ENCODE measurements around the gene RSL1D1. TPM values are rescaled to one million over a fixed set of nuclear protein-coding genes. Genes with fewer than 3 reads are reported as not detected.
A peak's percentile ranks its signal among the peaks of the same experiment; 100 is the strongest.

The RSL1D1 gene
- polyA plus RNA-seq (ENCODE audit: low read depth in 6 of 6) = 100 to 1,000 TPM in 5 of 6 donors, 10 to 100 TPM in 1; 69.7 to 240 (median 184) TPM

DNA sequence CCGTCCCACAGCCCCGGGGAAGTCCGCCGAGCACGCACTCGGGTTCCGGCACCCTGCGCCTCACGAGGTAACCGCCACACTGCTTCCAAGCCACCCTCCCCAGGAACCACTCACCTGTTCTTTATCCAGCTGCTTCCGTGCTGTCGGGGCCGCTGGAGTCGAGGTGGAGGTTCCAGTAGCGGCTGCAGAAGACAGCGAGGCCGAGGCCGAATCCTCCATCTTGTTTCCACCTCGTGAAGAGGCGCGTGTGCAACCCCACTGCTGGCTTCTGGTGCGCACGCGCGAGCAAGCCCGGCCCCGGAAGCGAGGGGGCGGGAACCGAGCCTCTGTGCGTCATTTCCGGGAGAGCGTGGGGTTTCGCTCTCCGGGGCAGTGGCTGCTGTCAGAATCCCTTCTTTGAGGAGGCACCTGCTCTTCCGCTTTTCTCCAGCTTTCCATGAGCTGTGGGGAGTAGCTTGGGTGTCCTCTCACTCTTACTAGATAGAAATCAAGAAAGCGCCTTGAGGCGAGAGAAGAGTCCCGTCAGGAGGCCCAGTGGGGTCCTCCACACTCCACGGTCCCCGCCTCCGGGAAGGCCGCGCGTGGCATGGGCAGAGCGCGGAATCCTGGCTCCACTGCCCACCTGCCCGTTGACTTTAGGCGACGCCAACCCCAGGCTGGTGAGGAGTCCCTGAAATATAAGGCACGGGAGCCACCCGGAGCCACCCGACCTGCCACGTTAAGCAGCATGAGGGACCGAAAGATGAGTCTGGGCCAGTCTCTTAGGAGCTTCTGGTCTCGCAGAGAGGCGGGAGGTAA, at the start of gene RSL1D1:
TSS of gene RSL1D1 (minus strand) at position 249 of the 798 bp plus-strand sequence. CDS start at position 219, 30 bp downstream.
- Mint-ChIP-seq H3K27me3 (no peaks in the 10 kb centered on the region), H3K4me3 (peak within 1 kb of the TSS; percentile 97 to 99 (median 98)), H3K9me3 (no peaks in the 10 kb centered on the region), H3K4me1 (peaks cover 22 to 67% (median 49%) of the 10 kb centered on the region in 3 donors), H3K36me3 (peaks cover 0 to 2% of the 10 kb centered on the region in 2 donors), H3K27ac (peak within 1 kb of the TSS; percentile 95 to 99 (median 98))
- DNase-seq = peak; percentile 96
- ATAC-seq (ENCODE audit: low read depth in 2 of 2) = peak; percentile 88 to 91

DNA sequence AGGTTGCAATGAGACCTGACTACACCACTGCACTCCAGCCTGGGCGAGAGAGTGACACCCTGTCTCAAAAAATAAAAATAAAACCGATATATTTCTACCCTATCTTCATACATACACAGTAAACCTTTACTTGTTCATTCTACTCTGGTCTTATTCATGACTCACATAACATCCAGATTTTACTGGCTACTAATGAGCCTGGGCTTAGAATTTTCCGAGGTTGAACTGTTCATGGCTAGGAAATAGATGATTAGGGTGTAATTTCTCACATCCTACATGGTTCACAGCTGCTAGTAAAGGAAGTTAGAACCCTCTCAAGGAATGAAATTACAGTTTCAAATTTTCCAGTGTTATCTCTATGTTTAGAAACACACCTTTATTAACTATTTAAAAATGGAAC, 49.7 kb upstream of the RSL1D1 start:
- H3K36me3 Mint-ChIP-seq = peaks cover 8 to 10% of the 10 kb centered on the region in 2 donors

DNA sequence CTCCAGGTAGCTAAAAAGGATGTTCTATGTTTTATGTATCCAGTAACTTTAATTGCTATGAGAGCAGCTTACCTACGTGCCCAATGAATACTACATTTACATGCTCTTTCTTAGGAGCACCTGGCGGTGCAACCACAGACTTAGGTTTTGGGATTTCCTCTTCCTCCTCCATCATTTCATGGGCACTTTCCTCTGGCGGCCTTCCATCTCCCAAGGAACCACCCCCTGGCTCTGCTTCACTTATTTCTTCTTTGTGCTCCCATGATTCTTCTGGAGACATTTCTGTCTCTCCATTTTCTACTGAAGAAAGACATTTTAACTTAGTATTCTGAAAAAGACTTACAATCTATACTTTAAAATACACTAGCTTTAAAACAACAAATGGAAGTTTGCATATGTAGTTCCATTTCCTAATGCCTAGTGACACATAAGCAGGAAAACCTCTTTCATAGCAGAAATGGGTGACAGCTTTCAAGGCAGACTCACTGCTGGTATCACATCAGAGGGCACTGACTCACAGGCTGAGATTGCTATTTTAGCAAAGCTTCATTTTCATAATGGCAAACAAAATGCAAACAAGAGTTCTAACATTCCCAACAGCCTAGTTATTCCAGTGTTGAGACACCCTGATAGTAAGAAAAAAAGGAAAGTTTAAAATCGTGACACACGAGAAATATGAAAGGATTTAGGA, 45.3 kb upstream of the RSL1D1 start:
- Mint-ChIP-seq H3K27me3 (no peaks in the 10 kb centered on the region), H3K36me3 (peaks cover 8 to 13% of the 10 kb centered on the region in 2 donors), H3K4me1 (peaks cover 16 to 21% (median 19%) of the 10 kb centered on the region in 3 donors), H3K27ac (peak overlapping the region in 5 of 6 donors; percentile 3 to 88 (median 52)), H3K4me3 (no peak overlapping the region), H3K9me3 (no peaks in the 10 kb centered on the region)
- no peak for ATAC-seq (ENCODE audit: low read depth in 2 of 2)
- DNase-seq = no peak

More for the DNA sequence above, 49.7 kb upstream of the RSL1D1 start:
- H3K27me3 Mint-ChIP-seq = no peaks in the 10 kb centered on the region
- H3K4me1 Mint-ChIP-seq = peaks cover 23 to 33% (median 25%) of the 10 kb centered on the region in 3 donors
- ATAC-seq (ENCODE audit: low read depth in 2 of 2) (no peak), DNase-seq (no peak)
- peak overlapping the region in 2 of 6 donors; percentile 15 to 67 for H3K27ac Mint-ChIP-seq
- no peak overlapping the region for H3K4me3 Mint-ChIP-seq
- no peaks in the 10 kb centered on the region for H3K9me3 Mint-ChIP-seq

DNA sequence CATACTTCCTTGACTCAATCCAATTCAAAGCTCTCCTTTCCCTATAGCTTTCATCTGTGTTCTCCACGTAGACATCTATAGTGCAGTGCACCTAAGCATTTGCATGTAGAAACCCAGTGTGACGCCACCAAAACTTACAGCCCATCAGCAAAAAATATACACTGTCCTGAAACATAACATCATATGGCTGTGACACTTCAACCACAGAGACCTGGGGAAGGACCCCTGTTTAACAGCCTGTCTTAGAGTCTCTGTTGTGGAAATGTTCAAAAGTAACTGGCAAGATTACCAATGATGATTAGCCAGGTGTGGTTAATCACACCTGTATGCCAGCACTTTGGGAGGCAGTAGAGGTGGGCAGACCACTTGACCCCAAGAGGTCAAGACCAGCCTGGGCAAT, 42.2 kb upstream of the RSL1D1 start:
- peaks cover 8 to 13% of the 10 kb centered on the region in 2 donors for H3K36me3 Mint-ChIP-seq
- H3K27me3 Mint-ChIP-seq = no peaks in the 10 kb centered on the region
- no peak overlapping the region for H3K4me3 Mint-ChIP-seq
- ATAC-seq (ENCODE audit: low read depth in 2 of 2) (no peak), DNase-seq (no peak)
- H3K27ac Mint-ChIP-seq = no peak overlapping the region
- H3K4me1 Mint-ChIP-seq = peaks cover 0 to 9% (median 0%) of the 10 kb centered on the region in 3 donors
- H3K9me3 Mint-ChIP-seq = no peaks in the 10 kb centered on the region

DNA sequence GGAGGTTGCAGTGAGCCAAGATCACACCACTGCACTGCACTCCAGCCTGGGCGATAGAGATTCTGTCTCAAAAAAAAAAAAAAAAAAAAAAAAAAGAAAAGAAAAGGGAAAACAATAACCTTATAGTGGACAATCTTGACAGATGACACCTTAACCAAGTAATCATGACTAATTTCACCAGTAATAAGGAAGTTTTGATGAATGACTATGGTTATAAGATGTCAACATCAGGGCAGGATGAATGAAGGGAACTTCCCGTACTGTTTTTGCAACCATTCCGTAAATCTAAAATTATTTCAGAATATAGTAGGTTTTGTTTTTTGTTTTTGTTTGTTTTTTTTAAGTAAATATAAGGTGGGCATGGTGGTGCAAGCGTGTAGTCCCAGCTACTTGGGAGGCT, 41.4 kb upstream of the RSL1D1 start:
- peaks cover 0 to 9% (median 0%) of the 10 kb centered on the region in 3 donors for H3K4me1 Mint-ChIP-seq
- no peak overlapping the region for H3K4me3 Mint-ChIP-seq
- H3K36me3 Mint-ChIP-seq = peaks cover 8 to 13% of the 10 kb centered on the region in 2 donors
- ATAC-seq (ENCODE audit: low read depth in 2 of 2) (no peak), DNase-seq (no peak)
- no peak overlapping the region for H3K27ac Mint-ChIP-seq
- H3K27me3 Mint-ChIP-seq = no peaks in the 10 kb centered on the region
- H3K9me3 Mint-ChIP-seq = no peaks in the 10 kb centered on the region

DNA sequence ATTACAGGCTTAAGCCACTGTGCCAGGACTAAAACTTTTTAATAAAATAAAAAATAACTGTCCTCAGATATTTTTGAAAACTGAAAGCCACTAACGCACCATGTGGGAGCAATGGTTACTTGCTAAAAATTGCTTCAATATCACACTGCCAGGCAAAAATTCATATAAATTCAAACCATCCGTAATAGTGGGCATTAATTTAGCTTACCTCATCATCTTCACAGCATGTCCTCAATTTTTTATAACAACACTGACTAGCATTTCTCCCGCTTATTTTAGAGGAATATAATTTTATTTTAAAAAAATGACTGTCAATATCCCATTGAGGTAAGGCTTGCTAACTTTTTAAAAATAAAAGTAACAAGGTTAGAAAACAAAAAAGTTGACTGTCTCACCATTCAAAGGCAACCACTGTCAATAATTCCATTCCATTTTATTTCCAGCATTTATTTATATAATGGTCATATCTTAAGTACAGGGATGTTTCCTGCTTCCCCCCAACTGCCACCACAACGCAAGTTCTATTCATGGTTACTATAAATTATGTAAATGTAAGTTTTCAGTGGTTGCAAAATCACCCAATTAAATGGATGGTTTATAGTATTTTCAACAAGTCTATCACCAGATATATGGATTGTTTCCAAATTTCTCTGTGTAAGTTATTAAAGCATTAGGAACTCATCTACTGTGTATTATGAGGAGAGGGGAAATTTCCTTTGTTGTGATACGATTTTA, 39.1 kb upstream of the RSL1D1 start:
- Mint-ChIP-seq H3K27me3 (no peaks in the 10 kb centered on the region), H3K27ac (no peak overlapping the region), H3K4me3 (no peak overlapping the region), H3K4me1 (peaks cover 0 to 4% (median 0%) of the 10 kb centered on the region in 3 donors), H3K9me3 (no peaks in the 10 kb centered on the region), H3K36me3 (peaks cover 12 to 14% of the 10 kb centered on the region in 2 donors)
- DNase-seq (no peak), ATAC-seq (ENCODE audit: low read depth in 2 of 2) (no peak)

DNA sequence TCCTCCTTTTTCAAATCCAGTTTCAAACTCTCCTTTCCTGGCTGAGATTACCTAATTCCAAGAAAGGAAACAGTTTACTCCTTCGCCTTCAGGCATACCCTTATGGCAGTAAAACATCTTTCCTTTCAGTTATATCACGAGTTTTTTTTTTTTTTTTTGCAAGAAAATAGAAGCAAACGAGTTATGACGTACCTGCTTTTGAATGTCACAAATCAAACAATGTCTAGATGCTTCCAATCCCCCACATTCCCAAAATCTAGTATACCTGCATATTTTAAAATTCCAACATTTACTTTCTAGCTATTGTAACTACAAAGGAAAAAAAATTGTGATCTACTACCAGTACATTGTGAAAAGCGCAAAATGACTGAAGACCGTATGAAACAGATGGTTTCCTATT, 35.5 kb upstream of the RSL1D1 start:
- Mint-ChIP-seq H3K4me1 (no peaks in the 10 kb centered on the region), H3K9me3 (no peaks in the 10 kb centered on the region), H3K4me3 (no peak overlapping the region), H3K27me3 (no peaks in the 10 kb centered on the region), H3K27ac (peak overlapping the region in 1 of 6 donors; percentile 38), H3K36me3 (peaks cover 8 to 12% of the 10 kb centered on the region in 2 donors)
- DNase-seq (no peak), ATAC-seq (ENCODE audit: low read depth in 2 of 2) (no peak)

DNA sequence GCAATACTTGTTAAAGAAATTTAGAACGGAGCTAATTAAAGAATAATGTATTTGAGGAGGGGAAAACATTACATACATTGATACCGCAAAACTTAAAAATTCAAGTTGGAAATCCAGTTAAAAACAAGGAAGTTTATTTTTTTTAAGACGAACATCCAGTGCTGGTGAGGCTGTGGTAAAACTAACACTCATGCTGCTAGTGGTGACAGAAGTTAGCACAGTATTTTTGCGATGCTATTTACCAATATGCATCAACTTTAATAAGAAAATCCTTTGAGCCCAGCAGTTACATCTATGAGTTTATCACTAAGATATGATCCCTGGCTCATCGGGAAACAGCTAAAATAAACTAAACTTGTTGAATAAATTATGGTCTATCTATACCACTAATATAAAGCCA, 32.7 kb upstream of the RSL1D1 start:
- DNase-seq (no peak), ATAC-seq (ENCODE audit: low read depth in 2 of 2) (no peak)
- Mint-ChIP-seq H3K36me3 (peaks cover 8 to 12% of the 10 kb centered on the region in 2 donors), H3K27me3 (no peaks in the 10 kb centered on the region), H3K27ac (no peak overlapping the region), H3K9me3 (no peaks in the 10 kb centered on the region), H3K4me1 (no peaks in the 10 kb centered on the region), H3K4me3 (no peak overlapping the region)

DNA sequence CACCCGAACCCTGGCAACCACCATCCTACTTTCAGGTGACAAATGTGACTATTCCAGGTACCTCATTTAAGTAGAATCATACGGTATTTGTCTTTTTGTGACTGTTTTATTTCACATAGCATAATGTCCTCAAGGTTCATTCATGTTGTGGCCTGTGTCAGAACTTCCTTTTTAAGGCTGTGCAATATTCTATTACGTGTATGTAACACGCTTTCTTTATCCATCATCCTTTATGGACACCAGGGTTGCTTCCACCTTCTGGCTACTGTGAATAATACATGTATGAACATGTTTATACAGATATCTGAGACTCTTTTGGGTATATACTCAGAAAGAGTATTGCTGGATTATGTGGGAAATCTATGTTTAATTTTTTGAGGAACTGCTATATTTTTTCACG, 28.7 kb upstream of the RSL1D1 start:
- Mint-ChIP-seq H3K27ac (no peak overlapping the region), H3K9me3 (no peaks in the 10 kb centered on the region), H3K27me3 (no peaks in the 10 kb centered on the region), H3K36me3 (peaks cover 4 to 8% of the 10 kb centered on the region in 2 donors), H3K4me3 (no peak overlapping the region), H3K4me1 (no peaks in the 10 kb centered on the region)
- no peak for DNase-seq
- no peak for ATAC-seq (ENCODE audit: low read depth in 2 of 2)

DNA sequence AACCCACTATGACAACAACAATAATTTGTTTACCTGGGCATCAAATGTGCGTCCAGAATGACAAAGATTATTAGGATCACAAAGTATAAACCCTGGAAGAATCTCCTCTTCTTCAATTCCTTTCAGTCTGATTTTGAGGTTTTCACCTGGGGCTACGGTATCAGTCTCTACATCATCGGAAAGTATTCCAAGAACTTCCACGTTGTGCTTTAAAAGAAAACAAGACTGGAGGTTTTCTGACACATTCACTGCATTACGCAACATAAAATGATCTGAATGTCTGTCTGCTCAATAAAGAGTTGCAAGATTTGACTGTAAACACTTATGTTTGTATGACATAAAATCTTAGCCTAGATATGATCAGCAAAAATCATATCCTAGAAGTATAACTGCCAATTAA, 26.0 kb upstream of the RSL1D1 start:
- Mint-ChIP-seq H3K9me3 (no peaks in the 10 kb centered on the region), H3K4me1 (no peaks in the 10 kb centered on the region), H3K36me3 (peaks cover 8 to 14% of the 10 kb centered on the region in 2 donors)

DNA sequence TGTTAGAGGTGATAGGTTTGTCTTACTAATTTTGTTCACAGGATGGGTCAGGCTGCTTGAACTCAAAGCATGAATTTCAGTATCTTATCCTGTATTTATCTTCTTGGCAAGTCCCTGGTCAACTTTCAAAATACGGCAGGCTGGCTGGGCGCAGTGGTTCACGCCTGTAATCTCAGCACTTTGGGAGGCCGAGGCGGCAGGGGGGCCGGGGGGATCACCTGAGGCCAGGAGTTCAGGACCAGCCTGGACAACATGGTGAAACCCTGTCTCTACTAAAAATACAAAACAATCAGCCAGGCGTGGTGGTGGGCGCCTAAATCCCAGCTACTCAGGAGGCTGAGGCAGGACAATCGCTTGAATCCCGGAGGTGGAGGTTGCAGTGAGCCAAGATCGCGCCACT, 25.0 kb upstream of the RSL1D1 start:
- no peak overlapping the region for H3K4me3 Mint-ChIP-seq
- H3K9me3 Mint-ChIP-seq = no peaks in the 10 kb centered on the region
- DNase-seq (no peak), ATAC-seq (ENCODE audit: low read depth in 2 of 2) (no peak)
- peak overlapping the region in 1 of 6 donors; percentile 74 for H3K27ac Mint-ChIP-seq
- H3K36me3 Mint-ChIP-seq = peaks cover 8 to 14% of the 10 kb centered on the region in 2 donors
- H3K4me1 Mint-ChIP-seq = no peaks in the 10 kb centered on the region
- H3K27me3 Mint-ChIP-seq = no peaks in the 10 kb centered on the region

More for the DNA sequence above, 26.0 kb upstream of the RSL1D1 start:
- ATAC-seq (ENCODE audit: low read depth in 2 of 2) = no peak
- no peak overlapping the region for H3K4me3 Mint-ChIP-seq
- H3K27me3 Mint-ChIP-seq = no peaks in the 10 kb centered on the region
- no peak overlapping the region for H3K27ac Mint-ChIP-seq
- DNase-seq = no peak

DNA sequence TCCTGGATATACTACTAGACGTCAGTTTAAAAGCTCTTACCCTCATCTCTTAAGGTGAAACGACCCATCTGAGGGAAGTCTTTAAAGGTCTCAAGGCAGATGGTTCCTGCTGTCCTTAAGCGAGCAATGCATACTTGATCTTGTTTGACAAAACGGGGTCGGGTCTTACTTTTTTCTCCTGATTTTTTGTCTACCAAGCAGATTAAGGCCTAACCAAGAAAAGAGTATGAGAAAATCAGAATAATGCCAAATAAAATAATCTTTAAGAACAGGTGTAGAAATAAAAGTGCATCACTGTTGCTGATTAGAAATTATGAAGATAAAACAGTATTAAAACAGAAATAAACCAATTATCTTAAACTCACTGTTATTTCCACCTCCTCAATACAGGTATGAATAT, 24.4 kb upstream of the RSL1D1 start:
- H3K4me1 Mint-ChIP-seq = no peaks in the 10 kb centered on the region
- DNase-seq (no peak), ATAC-seq (ENCODE audit: low read depth in 2 of 2) (no peak)
- peak overlapping the region in 1 of 6 donors; percentile 15 for H3K27ac Mint-ChIP-seq
- no peaks in the 10 kb centered on the region for H3K9me3 Mint-ChIP-seq
- peaks cover 8 to 14% of the 10 kb centered on the region in 2 donors for H3K36me3 Mint-ChIP-seq
- no peaks in the 10 kb centered on the region for H3K27me3 Mint-ChIP-seq
- H3K4me3 Mint-ChIP-seq = no peak overlapping the region

DNA sequence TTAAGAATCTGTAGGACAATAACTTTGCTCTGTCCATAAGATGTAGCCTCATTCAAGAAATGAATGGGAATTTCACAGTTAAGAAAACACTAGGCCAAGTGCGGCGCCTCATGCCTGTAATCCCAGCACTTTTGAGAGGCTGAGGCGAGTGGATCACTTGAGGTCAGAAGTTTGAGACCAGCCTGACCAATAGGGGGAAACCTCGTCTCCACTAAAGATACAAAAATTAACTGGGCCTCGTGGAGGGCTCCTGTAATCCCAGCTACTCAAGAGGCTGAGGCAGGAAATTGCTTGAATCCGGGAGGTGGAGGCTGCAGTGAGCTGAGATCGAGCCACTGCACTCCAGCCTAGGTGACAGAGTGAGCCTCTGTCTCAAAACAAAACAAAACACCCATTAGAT, 19.9 kb upstream of the RSL1D1 start:
- Mint-ChIP-seq H3K27ac (peak overlapping the region in 2 of 6 donors; percentile 29 to 42), H3K4me1 (no peaks in the 10 kb centered on the region), H3K9me3 (no peaks in the 10 kb centered on the region), H3K4me3 (no peak overlapping the region), H3K36me3 (peaks cover 8 to 14% of the 10 kb centered on the region in 2 donors), H3K27me3 (no peaks in the 10 kb centered on the region)
- no peak for DNase-seq
- no peak for ATAC-seq (ENCODE audit: low read depth in 2 of 2)
